UCSD-AML1 (cell line): ENCODE results near the gene NOL8.

Experiments used
- DNase-seq: peaks from one replicate; lab custom pipeline; 2025; ENCODE audit not compliant: unreplicated experiment; lab: John Stamatoyannopoulos, UW

NOL8 gene

DNA sequence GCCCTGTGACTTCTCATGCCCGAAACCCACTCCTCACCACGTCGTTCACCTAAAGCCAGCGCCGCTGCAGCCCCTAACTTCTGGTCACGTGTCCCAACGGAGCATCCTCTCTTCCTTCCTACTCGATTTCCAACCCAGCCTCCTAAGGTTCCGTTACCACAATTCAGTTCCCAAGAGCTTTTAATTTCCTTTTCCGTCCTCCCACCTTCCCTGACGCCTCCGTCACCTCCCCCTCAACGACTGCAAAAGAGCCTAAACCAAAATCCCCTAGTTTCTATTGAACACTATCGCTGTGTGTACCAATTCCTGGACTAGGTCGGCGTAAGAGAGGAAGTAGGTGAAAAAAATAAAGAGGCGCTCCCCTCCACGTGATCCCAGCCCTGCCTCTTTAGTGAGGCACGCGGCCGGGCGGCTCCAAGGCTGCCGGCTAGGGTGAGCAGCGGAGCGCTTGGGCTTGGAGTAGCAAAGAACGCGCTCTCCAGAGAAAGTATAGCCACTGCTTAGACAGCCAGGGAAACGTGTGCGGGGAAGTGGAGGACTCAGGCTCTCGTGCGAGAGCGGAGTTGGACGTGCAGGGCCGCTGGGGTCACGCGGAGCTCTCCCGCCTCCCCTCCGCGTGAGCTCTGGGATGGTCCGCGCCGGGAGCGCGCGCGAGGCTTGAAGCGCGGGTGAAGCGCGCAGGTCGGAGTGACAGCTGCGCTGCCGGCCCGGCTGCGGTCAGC is at the start of gene NOL8, which contains the start of gene CENPP:
Gene NOL8 (minus strand): TSS at position 82 of the 722 bp plus-strand sequence. CDS start 1,189 bp downstream, outside the sequence.
Gene CENPP (plus strand): TSS at position 685 of the 722 bp plus-strand sequence.
- peak; percentile 91 for DNase-seq

DNA sequence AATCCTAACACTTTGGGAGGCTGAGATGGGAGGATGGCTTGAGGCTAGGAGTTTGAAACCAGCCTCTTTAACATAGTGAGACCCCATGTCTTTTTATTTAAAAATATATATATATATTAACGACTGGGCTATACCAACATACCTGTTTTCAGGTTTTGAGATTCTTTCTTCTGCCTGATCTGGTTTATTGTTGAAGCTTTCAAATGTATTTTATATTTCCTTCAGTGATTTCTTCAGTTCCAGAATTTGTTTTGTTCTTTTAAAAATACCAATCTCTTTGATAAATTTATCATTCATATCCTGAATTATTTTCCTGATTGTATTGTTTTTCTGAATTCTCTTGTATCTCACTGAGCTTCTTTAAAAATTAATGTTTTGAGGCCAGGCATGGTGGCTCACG is 48.0 kb upstream of the NOL8 start:
- DNase-seq, result no peak

- DNase-seq, result no peak
Measured at GRCh38 chr9:92369075-92369474, 43.9 kb upstream of the NOL8 start.

DNA sequence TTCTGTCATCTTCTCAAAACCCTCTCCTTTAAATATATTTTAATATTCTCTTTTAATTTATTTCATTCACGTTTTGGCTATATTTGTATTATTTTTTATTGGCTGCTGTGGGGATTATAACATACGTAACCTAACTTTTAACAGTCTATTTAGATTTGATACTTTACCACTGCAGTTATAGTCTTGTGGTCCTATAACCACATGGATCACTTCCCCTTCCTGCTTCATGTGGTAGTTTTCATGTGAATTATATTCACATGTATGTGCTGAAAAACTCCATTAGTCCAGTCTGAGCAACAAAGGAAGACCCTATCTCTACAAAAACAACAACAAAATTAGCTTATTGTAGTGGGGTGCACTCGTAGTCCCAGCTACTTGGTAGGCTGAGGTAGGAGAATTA is 34.9 kb upstream of the NOL8 start:
- no peak for DNase-seq

DNA sequence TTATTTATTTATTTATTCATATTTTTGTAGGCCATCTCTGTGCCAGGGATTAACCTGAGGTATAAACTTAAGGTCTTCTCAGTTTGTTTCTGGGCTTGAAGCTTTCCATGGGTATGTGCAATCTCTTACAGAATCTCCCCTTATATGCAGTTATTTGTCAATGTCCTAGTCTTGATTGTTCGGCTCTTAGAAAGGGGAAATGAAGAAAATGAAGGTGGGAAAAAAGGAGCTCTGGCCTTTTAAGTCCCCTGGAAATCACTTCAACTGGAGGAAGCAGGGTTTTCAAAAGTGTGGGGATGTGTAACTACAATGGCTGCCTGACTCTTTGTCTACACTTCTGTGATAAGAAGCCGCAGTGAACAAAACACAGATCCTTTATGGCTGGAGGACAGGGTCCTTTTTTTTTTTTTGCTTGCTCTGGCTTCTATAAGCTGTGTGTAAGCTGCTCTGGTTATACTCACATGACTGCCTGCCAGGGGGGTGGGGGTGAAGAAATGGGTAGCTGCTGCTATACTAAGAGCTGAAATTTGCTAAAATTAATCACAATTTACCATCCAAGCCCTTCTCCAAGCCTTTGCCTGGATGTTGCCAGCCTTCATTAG is 34.3 kb upstream of the NOL8 start:
- DNase-seq, result no peak

GRCh38 chr9:92353051-92353450 is 27.9 kb upstream of the NOL8 start:
- DNase-seq, result no peak

- DNase-seq, result no peak
Measured at GRCh38 chr9:92350740-92351133, 25.6 kb upstream of the NOL8 start.

GRCh38 chr9:92349771-92350739 is 24.9 kb upstream of the NOL8 start:
- DNase-seq, result no peak

GRCh38 chr9:92345582-92345981 is 20.4 kb upstream of the NOL8 start:
- no peak for DNase-seq

GRCh38 chr9:92342825-92343488 is 17.8 kb upstream of the NOL8 start:
- DNase-seq, result no peak

DNA sequence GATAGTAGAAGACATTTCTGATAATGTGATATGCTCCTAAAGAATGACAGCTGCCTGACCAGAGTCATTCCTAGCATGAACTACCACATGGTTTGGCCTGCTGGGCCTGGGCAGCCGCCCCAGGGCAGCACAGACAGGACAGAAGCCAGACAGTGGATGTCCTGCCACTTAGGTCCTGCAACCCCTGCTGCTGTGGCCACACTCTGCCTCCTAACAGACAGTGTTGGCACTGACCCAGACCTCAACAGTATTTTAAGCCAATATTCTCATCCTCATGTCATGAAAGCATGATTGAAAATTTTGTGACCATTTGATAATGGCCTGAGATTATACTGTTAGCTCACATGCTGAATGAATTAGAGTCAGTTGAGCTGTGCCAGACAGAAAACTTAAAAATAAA is 16.4 kb upstream of the NOL8 start:
- DNase-seq, result no peak

- no peak for DNase-seq
Measured at GRCh38 chr9:92333282-92333634, 8.1 kb upstream of the NOL8 start.

GRCh38 chr9:92332577-92333281 is 7.6 kb upstream of the NOL8 start:
- no peak for DNase-seq

DNA sequence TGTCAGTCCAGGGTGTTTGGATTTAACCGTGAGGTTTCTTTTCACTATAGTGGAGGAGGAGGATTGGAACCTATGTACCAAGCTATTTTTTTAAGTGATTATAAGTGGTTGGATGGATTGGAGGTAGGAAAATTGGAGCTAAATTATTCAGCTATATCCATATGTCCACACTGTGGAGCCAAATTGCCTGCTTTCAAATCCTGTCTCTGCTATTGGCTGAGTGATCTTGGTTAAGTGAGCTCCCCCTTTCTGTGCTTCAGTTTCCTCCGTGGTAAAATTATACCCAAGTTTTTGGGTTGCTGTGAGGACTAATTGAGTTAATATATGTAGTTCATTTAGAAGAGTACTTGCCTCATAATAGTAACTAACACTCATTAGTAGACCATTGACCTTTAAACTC is 3.1 kb upstream of the NOL8 start:
- DNase-seq, result no peak

GRCh38 chr9:92327283-92327850 is 2.2 kb upstream of the NOL8 start:
- DNase-seq, result no peak

- DNase-seq, result no peak
Measured at GRCh38 chr9:92325991-92326500, 896 bp upstream of the NOL8 start.

DNA sequence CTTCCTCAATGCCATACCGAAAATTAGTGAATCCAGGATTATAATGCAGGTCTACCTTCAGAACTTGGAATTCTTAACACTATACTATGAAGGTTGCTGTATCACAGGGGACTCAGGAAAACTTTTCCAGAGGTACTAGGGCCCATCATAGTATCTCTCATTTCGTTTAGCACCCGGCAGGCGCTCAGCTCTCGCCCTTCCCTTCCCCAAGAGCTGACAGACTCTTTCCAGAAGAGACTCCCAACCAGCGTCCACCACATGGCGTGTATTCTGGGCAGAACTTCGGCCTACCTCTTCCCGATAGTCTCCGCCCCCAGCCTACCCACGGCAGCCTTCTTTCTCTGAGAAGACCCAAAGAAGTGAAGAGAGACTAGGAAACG is 271 bp downstream of the NOL8 start:
- no peak for DNase-seq

- no peak for DNase-seq
Measured at GRCh38 chr9:92324431-92324830, 719 bp downstream of the NOL8 start.

- no peak for DNase-seq
Measured at GRCh38 chr9:92315456-92315855, 9.7 kb downstream of the NOL8 start.

GRCh38 chr9:92313624-92314012 is 11.5 kb downstream of the NOL8 start:
- no peak for DNase-seq
